Activated CD4-positive, alpha-beta T cell treated with anti-CD3 and anti-CD28 coated beads, Interleukin-2, amount 50 U/mL, for 1 hour (primary cell): ENCODE data around the gene SYNJ2.
A peak's percentile ranks its signal among the peaks of the same experiment; 100 is the strongest.

ENCODE experiments used
- DNase-seq: peaks from one replicate; pipeline ENCODE4 v3.0.0-alpha.2; 2020

The SYNJ2 gene

DNA sequence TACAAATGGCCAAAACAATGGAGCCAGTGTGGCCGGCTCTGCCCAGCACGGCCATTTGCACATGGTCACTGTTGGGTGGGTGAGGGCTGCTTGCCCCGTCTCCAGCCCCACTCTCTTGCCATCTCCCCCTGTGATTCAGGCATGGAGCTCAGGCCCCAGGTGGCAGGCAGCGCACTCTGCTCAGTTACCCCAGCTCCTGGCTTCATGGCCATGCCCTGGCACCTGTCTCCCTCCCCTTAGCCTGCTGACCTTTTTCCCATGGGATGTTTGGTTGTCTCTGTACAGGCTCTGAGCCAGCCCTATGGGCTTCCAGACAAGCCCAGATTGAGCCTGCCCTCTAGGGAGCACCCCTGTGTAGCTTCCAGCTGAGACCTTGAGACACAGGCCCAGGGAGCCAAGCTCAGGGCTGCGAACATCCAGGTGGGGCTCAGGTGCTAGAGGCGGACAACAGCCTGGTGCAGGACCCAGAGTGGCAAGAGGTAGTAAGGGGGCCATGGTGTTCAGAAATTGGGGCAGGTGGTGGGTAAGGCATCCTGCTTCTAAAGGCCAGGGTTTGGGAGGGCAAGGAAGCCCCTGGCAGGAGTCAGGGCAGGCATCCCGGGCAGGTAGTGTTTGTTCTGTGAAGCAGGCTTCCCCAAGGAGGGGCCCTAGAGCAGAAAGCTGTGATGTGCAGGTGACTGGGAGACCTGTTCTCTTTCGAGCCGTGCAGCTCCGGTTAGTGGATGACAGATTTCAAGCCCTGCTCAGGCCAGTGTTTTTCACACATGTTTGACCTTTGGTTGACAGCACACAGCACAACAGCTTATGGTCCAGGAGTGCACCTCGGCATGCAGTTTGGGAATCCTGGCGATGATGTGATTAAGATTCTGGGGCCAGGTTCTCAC lies 17.7 kb downstream of the SYNJ2 start:
- no peak for DNase-seq

DNA sequence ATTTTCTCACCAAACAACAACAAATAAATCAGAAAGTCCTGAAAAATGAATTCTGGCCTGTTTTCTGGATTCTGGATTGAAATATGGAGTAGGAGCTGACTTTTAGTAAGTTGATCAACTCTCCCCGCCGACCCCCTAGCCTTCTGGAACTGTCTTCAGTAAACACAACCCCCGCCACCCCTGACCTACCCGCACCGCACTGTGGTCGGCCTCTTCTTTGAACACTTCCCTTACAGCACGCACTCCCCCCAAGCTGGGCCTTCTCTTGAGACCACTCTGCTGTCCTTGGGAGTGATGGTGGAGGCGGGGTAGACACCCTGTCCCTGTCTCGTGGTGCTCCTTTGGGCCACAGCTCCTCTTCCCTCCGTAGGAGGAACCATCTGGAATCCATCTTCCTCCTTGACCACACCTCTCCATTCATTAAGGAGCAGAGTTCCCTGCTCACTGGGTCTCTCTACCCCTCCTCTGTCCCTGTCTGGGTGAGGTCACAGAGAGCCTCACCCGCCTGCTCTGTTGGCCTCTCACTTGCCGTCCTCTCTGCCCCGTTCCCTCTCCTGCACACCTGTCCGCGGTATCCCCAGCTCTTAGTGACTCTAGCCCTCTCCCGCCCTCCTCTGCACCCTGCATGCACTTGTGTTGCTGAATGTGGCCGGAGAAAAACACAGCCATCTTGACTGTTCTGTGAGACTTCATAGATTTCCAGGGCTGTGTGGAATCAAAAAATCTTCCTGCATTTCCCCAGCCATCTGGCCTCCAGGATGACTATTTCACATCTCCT lies 19.1 kb downstream of the SYNJ2 start:
- no peak for DNase-seq

DNA sequence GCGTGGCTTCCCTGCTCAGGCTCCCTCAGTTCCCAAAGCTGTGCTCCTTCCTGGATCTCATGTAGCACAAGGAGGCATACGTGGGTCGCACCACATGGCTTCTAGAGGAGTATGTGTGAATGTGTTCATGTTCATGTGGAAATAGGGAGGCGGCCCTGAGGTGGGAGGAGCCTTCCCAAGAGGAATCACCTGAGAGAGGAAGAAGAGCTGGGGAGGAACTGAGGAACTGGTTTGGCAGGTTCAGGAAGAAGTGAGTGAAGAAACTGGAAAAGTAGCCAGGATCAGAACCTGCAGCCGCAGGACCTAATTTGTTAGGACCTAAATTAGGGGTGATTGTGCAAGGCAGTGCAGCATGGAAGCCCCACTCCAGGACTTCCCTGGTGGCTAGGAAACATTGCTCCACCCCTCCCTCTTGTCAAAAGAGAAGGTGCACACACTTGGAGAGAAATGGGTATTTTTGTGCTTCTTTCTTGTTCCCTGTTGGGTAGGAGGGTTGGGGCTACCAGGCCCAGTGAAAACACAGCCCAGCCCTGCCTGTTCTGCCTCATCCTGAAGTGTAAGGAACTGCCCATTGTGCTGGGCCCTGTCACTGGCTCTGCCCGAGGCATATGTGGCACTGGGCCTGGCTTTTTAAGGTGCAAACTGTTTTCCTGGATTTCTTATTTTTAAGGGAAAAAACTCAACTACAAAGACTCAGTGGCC lies 20.7 kb downstream of the SYNJ2 start:
- no peak for DNase-seq

DNA sequence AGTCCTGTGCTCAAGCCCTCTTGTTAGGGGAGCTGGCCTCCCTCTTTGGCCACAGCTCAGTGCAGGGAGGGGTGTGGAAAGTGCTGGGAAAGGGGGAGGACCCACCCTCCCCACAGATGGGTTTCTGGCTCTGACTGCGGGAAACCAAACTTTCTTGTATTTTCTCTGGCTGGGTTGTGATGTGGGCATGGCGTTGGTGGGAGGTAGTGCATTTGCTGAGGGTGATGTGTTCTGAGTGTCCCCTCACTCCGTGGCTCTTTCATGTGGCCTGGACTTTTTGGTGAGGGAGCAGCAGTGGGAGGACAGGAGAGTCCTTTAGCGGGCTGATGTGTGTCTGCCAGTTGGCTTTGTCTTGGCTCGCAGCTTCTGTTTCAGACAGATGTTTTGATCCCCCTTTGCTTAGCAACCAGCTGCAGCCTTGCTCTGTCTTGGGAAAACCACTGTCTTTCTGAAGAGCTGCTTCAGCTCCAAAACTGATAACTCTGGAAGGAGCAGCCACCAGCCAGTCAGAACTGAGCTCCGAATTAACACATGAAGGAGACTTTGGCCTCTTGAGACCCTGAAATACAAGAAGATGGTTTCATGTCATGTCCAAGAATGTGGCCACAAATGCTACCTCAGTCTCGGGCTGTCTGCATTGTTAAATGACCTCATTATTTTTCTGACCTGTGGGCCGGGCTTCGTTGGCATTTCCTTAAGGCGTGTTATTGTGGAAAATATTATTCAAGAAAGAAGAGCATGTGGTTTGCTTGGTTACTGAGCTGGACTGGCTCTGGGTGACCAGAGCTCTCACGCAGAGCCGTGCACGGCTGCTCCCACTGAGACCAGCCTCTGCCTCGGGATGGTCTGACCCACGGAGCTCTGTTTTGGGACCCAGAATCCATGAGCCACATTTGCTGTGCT lies 21.5 kb downstream of the SYNJ2 start:
- no peak for DNase-seq

DNA sequence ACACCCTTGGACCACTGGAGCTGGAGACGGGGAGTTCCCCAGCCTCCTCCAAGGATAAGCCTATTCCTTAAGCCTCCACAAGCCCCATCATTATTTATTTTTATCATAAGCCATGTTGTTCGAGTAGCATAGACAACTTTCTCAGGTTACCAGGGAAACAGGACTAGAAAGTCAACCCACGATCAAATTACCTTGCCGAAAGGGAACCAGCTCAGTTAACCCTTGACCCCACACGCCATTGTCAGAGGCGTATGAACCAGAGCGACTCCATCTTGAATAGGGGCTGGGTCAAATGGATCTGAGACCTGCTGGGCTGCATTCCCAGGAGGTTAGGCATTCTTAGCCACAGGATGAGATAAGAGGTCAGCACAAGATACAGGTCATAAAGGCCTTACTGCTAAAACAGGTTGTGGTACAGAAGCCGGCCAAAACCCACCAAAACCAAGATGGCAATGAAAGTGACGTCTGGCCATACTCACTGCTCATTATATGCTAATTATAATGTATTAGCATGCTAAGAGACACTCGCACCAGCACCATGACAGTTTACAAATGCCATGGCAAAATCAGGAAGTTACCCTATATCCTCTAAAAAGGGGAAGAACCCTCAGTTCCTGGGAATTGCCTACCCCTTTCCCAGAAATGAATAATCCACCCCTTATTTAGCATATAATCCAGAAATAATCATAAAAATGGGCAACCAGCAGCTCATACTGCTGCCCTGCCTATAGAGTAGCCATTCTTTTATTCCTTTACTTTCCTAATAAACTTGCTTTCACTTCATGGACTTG lies 22.4 kb downstream of the SYNJ2 start:
- DNase-seq: no peak

DNA sequence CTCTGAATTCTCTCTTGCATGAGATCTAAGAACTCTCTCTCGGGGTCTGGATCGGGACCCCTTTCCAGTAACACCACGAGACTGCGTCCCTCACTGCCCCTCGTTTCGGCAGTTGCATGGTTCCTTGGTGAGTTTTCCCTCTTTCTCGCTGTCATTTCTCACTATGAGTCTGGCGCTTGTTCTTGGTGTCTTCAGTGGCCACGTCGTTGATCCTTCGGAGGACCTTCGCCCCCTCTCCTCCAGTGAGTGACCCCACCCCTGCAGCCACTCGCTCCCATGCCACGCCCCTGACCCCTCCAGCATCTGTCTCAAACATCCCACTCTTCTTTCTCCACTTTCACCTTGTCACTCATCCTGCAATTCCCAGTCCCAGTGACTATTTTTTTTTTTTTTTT lies 23.0 kb downstream of the SYNJ2 start:
- no peak for DNase-seq

DNA sequence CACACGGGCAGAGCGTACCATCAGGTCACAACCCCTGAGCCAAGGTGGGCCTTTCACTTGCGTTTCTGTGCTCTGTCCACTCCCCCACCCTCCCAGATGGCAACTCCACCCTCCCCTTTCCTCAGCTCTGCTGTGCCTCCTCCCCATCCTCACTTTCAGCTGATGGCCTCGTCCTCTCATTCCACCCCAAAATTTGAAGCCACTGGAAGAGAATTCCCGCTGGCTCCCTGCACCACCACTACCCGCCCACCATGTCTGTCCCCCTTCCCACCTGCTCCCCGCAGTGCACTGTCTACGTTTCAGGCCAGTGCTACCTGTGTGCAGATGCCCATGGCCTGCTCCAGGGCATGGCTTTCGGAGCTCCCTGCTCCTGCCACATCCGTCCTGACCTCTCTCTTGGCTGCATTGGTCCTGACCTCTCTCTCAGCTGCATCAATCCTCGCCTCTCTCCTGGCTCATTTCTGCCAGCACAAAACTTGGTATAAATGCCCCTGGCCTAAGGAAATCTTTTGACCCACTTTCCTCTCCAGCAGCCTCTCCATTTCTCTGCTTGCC lies 24.0 kb downstream of the SYNJ2 start:
- no peak for DNase-seq

DNA sequence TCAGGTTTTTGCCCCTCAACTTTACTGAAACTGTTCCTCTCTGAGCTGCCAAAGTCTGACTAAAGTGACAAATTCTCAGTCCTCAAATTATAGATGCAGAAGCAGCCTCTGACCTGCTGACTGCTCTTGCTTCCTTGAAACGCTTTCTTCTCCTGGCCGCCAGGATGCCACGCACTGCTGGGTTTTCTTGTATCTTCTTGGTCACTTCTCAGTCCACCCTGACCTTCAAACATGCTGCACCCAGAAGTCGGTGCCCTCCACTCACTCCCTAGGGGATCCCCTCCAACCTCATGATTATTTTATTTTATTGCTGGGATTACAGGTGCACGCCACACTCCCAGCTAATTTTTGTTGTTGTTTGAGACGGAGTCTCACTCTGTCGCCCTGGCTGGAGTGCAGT lies 24.7 kb downstream of the SYNJ2 start:
- no peak for DNase-seq

DNA sequence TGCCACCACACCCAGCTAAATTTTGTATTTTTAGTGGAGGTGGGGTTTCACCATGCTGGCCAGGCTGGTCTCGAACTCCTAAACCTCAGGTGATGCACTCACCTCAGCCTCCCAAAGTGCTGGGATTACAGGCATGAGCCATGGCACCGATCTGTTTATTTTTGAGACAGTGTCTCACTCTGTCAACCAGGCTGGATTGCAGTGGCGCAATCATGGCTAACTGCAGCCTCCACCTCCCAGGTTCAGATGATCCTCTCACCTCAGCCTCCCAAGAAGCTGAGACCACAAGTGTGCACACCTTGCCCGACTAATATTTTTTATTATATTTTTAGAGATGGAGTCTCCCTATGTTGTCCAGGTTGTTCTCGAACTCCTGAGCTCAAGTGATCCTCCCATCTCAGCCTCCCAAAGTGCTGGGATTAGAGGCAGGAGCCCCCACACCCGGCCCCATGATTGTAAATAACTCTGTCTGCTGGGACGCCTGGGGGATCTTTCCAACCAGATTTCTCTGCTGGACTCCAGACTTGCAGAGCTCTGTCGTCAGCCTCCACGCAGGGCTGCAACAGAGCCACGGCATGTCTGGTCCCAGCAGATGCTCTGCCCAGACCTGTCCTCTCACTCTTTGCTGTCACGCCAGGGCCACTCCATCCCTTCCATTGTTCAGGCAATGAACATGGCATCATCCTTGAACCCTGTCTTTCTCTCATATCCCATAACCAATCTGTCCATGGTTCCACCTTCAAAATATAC lies 25.3 kb downstream of the SYNJ2 start:
- DNase-seq: no peak

DNA sequence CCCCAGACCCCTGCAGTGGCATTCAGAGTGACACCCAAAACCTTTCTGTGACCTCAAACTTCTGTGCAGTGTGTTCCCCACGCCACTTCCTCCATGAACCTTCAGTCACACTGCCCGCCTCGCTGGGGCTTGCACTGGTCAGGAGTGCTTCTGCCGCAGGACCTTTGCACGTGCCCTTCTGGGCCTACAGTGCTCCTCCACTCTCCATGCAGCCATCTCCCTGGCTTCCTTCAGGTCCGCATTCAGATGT lies 27.1 kb downstream of the SYNJ2 start:
- DNase-seq: no peak

DNA sequence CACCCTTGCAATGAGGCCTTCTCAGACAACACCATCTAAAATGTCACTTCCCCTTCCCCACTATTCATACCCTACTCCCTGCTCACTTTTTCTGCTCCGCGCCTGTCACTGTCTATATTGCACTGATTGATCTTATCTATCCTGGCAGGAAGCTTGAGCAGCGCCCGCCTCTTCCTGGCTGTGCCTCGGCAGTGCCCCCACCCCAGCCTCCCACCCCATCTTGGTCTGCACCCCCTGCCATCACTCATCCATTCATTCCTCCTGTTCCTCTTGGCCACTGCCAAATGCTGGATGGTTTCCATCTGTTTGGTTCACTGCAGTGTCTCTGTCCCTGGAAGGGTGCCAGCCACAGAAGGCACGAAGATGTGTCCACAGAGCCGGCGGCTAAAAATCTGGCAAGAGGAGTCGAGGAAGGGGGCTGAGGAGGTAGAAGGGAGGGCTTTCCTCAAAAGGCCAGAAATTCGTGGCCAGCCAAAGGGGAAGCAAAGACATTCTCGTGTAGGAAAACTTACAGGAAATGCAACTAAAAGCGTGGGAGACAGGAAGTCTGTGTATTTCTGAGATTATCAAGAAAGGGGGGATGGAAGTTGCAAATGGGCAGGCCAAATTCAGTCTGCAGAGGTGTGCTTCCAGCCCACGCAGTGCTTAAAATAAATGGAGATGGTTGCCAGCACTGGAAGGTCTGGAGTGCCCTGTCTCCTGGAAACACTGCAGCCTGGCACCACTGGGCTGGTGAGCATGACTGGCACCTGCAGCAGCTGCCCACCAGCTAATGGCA lies 27.6 kb downstream of the SYNJ2 start:
- DNase-seq: peak; percentile 16

DNA sequence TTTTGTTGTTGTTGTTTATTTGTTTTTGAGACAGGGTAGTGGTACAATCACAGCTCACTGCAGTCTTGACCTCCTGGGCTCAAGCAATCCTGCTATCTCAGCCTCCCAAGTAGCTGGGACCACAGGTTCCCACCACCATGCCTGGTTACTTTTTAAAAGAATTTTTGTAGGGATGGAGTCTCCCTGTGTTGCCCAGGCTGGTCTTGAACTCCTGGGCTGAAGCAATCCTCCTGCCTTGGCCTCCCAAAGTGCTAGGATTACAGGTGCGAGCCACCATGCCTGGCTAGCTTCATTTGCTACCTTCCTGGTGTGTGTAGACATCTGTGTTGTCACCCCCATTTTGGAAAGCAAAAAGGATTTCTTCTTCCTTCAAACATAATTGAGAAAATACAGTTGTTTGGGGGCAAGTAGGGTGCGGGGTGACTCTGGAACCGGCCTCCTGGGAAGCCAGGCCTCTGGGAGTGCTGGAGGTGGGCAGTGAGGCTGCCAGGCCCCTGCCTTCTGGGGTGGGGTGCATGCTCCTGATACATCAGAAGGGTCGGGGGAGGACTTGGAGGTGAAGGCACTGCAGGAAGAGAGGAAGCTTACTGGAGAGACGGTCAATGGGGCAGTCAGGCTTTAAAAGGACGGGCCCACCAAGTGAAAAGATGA lies 28.4 kb downstream of the SYNJ2 start:
- DNase-seq: no peak

DNA sequence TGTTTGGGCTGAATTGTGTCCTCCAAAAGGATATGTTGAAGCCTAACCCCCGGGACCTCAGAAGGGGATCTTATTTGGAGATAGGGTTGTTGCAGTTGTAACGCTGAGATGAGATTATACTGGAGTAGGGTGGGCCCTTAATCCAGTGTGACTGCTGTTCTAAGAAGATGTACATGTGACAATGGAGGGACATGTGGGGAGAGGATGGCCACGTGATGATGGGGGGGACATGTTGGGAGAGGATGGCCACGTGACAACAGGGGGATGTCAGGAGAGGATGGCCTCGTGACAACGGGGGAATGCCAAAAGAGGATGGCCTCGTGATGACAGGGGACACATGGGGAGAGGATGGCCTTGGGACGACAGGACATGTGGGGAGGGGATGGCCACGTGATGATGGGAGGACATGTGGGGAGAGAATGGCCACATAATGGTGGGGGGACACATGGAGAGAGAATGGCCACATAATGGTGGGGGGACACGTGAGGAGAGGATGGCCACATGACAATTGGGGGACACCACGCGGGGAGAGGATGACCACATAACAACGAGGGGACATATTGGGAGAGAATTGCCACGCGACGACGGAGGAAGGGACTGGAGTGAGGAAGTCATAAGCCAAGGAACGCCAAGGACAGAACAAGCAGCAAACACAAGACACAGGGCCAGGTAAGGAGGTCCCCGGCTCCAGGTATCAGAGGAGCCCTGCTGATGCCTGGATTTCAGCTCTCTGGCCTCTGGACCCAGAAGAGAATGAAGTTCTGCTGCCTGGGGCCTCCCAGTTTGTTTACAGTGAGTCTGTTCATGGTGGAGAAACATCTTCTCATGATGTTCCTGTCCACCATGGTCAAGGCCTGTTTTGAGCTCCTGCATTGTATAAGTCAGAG lies 29.2 kb downstream of the SYNJ2 start:
- no peak for DNase-seq

DNA sequence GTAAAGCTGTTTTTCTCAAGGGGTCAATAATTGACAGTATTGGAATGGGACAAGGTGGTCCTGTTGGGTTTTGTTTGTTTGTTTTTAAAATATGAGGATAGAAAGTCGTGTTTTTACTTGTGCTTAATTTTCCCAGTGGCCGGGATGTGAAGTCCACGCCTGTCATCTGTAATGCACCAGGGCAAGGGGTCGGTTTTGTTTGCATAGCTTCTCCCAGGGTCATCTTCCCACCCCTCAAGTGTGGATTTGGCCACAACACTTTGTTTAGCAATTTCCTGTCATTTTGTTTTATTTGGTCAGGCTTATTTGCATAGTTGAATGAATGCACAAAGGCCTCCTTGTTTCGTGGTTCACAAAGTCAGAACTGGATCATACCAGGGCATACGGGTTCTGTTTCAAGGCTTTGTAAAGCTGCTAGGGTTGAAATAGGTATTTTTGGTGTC lies 29.8 kb downstream of the SYNJ2 start:
- DNase-seq: no peak

DNA sequence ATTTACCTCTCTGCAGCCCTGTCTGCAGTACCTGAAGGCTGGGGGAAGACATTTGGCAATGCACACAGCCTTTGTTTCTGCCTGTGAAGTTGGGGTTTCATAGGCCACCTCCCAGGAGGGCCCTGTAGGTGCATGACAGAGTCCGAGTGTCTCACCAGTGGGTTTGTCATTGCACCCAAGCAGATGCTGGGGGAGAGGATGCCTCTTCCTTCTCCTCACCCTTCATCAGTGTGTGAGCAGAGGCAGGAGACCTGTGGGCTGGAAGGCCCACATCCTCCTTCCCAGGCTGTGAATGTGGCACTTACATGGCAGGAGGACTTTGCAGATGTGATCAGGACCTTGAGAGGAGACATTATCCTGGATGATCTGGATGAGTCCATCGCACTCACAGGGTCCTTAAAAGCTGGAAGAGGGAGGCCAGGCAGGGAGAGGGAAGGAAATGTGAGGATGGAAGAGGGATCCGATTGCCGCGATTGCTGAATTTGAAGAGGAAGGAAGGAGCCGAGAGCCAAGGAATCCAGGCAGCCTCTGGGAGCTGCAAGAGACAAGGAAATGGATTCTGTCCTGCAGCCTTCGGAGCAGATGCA lies 30.4 kb downstream of the SYNJ2 start:
- no peak for DNase-seq

DNA sequence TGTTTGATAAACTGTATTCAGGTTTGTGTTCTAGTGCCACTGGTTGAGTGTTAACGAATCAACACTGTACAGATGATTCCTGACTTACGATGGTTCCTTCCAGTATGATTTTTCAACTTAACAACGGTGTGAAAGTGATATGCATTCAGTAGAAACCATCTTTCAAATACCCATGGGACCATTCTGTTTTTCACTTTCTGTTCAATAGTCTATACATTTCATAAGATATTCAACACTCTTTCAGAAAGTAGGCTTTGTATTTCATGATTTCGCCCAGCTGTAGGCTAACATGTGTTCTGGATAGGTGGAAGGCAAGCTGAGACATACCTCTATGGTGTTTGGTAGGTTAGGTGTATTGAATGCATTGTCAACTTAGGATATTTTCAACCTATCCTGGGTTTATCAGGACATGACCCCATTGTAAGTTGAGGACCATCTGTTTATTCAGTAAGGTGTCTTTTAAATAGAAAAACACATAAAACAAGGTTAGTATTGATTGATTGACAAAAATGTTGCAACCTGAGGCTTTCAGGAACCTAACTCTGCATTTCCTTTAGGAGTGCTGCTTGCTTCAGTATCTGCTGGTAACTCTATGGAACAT lies 32.3 kb downstream of the SYNJ2 start:
- DNase-seq: no peak

DNA sequence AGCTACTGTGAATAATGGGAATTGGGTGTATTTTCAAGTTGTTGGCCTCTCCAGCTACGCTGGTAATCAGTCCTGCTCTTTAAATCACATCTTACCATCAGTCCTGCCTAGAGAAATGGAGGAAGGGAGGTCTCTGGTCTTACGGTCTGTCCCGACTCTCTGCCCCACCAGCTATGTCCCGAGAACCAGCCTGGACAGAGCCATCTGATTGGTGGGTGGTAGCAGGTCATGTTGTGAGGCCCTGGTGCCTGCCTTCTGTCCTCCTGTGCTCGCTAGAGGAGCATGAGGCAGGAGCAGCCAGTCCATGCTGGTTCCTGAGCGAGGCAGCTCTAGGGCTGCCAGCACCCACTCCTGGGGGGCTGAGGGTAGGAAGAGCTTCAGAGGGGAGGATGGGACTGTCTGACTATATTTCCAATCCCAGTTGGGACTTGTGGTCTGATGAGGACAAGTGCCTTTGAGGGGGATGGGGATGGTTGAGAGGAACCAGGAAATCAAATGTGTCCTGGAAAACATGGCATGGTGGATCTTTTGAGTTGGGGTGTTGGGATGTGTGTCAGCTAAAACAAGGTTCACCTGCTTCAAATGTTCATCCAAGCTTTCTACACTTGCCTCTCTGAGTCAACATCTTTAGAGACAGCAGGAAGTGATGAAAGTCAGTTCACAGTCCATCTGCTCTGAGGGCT lies 33.0 kb downstream of the SYNJ2 start:
- DNase-seq: no peak
